ENCODE data around the gene PRSS38.
A peak's percentile ranks its signal among the peaks of the same experiment; 100 is the strongest.

PRSS38 gene

GRCh38 chr1:227815468-227816409 is at the start of gene PRSS38:
Gene PRSS38 (plus strand): TSS chr1:227815675. CDS start chr1:227815717, 42 bp downstream.
- no peak for DNase-seq

- DNase-seq: peak; percentile 89
Observed at GRCh38 chr1:227766015-227766634, 49.4 kb upstream of the PRSS38 start.

GRCh38 chr1:227766653-227767277 is 48.7 kb upstream of the PRSS38 start:
- peak; percentile 28 for DNase-seq

GRCh38 chr1:227767401-227768124 is 47.9 kb upstream of the PRSS38 start:
- DNase-seq: no peak

GRCh38 chr1:227768125-227768439 is 47.4 kb upstream of the PRSS38 start:
- no peak for DNase-seq

- DNase-seq: no peak
Observed at GRCh38 chr1:227768640-227769039, 46.8 kb upstream of the PRSS38 start.

GRCh38 chr1:227769047-227769935 is 46.2 kb upstream of the PRSS38 start:
- DNase-seq: no peak

- DNase-seq: no peak
Observed at GRCh38 chr1:227769936-227770494, 45.5 kb upstream of the PRSS38 start.

GRCh38 chr1:227770812-227771211 is 44.7 kb upstream of the PRSS38 start:
- no peak for DNase-seq

- DNase-seq: no peak
Observed at GRCh38 chr1:227771326-227771725, 44.1 kb upstream of the PRSS38 start.

- DNase-seq: no peak
Observed at GRCh38 chr1:227771771-227772170, 43.7 kb upstream of the PRSS38 start.

- DNase-seq: peak; percentile 1
Observed at GRCh38 chr1:227773558-227773957, 41.9 kb upstream of the PRSS38 start.

- no peak for DNase-seq
Observed at GRCh38 chr1:227774051-227774731, 41.3 kb upstream of the PRSS38 start.

- DNase-seq: no peak
Observed at GRCh38 chr1:227774821-227775661, 40.4 kb upstream of the PRSS38 start.

- no peak for DNase-seq
Observed at GRCh38 chr1:227775841-227776240, 39.6 kb upstream of the PRSS38 start.

GRCh38 chr1:227776331-227776771 is 39.1 kb upstream of the PRSS38 start:
- no peak for DNase-seq

- DNase-seq: no peak
Observed at GRCh38 chr1:227777156-227777555, 38.3 kb upstream of the PRSS38 start.

- no peak for DNase-seq
Observed at GRCh38 chr1:227777646-227778045, 37.8 kb upstream of the PRSS38 start.

- no peak for DNase-seq
Observed at GRCh38 chr1:227778401-227778947, 37.0 kb upstream of the PRSS38 start.

GRCh38 chr1:227779021-227779441 is 36.4 kb upstream of the PRSS38 start:
- DNase-seq: no peak

All from DMS79 treated with DMSO at 0.1 percent for 48 hours (cell line).